Spleen (tissue), 11 donors: ENCODE measurements around the gene GATAD2A. TPM values are rescaled to one million over a fixed set of nuclear protein-coding genes. Genes with fewer than 3 reads are reported as not detected.
A peak's percentile ranks its signal among the peaks of the same experiment; 100 is the strongest.

Experiments
- DNase-seq: peaks from one replicate; pipeline ENCODE4 v3.0.0-alpha.2; 2020
- H3K27ac ChIP-seq, 8 donors: fragments of 200-600 bp; sonication (generic) in 7 of 8; 1 replicate in 4 of 8; 2 replicates in 4 of 8; pipeline versions ENCODE4 v1.5.0 to v1.8.0; 2016 to 2021; ENCODE audit warnings: inconsistent platforms in 4 of 8, mild to moderate bottlenecking in 4 of 8, moderate library complexity in 1 of 8
- H3K27me3 ChIP-seq, 7 donors: fragments of 200-600 bp; sonication (generic) in 6 of 7; replicated peaks in 1 of 7; 1 replicate in 4 of 7; 2 replicates in 3 of 7; pipeline versions ENCODE4 v1.5.0 to v1.8.0; 2016 to 2021; ENCODE audit warnings: inconsistent platforms in 3 of 7, mild to moderate bottlenecking in 1 of 7
- H3K36me3 ChIP-seq, 6 donors: fragments of 200-600 bp; sonication (generic) in 5 of 6; 1 replicate in 4 of 6; 2 replicates in 2 of 6; pipeline versions ENCODE4 v1.5.0 to v1.8.0; 2016 to 2021; ENCODE audit warnings: inconsistent platforms in 2 of 6
- H3K4me1 ChIP-seq, 6 donors: fragments of 200-600 bp; sonication (generic) in 5 of 6; 1 replicate in 3 of 6; 2 replicates in 3 of 6; pipeline versions ENCODE4 v1.5.0 to v1.8.0; 2016 to 2021; ENCODE audit warnings: inconsistent platforms in 3 of 6
- H3K4me3 ChIP-seq, 8 donors: fragments of 200-600 bp; sonication (generic) in 7 of 8; 1 replicate in 4 of 8; 2 replicates in 4 of 8; pipeline versions ENCODE4 v1.5.0 to v1.8.0; 2016 to 2021; ENCODE audit warnings: inconsistent platforms in 4 of 8, mild to moderate bottlenecking in 4 of 8, moderate library complexity in 2 of 8
- H3K9me3 ChIP-seq, 8 donors: fragments of 200-600 bp; sonication (generic) in 7 of 8; 1 replicate in 4 of 8; 2 replicates in 4 of 8; pipeline versions ENCODE4 v1.5.0 to v1.8.0; 2016 to 2021; ENCODE audit warnings: inconsistent platforms in 4 of 8
- CTCF ChIP-seq, 11 experiments: fragments of 200-600 bp in 7 of 11; fragments of 450-650 bp in 4 of 11; sonication (generic) in 4 of 11; IDR thresholded peaks in 8 of 11; conservative IDR thresholded peaks in 3 of 11; 1 replicate in 7 of 11; 2 replicates in 4 of 11; pipeline versions ENCODE4 v1.4.0 to v1.8.0; 2016 to 2021; ENCODE audit warnings: antibody characterized with exemption in 11 of 11, inconsistent platforms in 4 of 11, mild to moderate bottlenecking in 1 of 11
- POLR2A ChIP-seq, 3 donors: fragments of 450-650 bp; IDR thresholded peaks; one replicate each; pipeline ENCODE4 v1.5.1; 2017; ENCODE audit warnings: antibody characterized with exemption in 3 of 3, mild to moderate bottlenecking in 1 of 3
- POLR2AphosphoS5 ChIP-seq, 3 donors: sonication (generic); formaldehyde crosslinking; IDR thresholded peaks; one replicate each; pipeline ENCODE4 v1.5.1; 2017; ENCODE audit warnings: antibody characterized with exemption in 3 of 3
- WGBS, 5 donors: extraction: QIAGEN DNeasy Blood & Tissue Kit in 3 of 5; methylation state at CpG; one replicate each; pipeline versions ENCODE4 v1.1.5 to v1.1.7; 2013 to 2018; 5-methylcytosine and 5-hydroxymethylcytosine counted together
- intact Hi-C: fragments of 100-400 bp; cut with DNase I; formaldehyde crosslinking; loops from one replicate; pipeline ENCODE4 v1.15.0; 2023; ENCODE audit warnings: low total_unique reads
- polyA plus RNA-seq, 3 donors: library from polyadenylated mRNA; stranded (reverse); fragments of 200-250 nt; gene quantifications; one replicate each; pipeline ENCODE4 v1.2.1, GENCODE V29; 2013
- total RNA-seq, 7 donors: library from RNA; depleted of rRNA in 3 of 7; stranded (reverse); fragments of >200 nt in 3 of 7; fragmentation: NEBNext Ultra II Directional in 4 of 7; extraction: Animal tissue kit (Norgen Biotek cat#: 25700) in 4 of 7; gene quantifications; one replicate each; pipeline versions ENCODE4 v1.1.0 to v1.2.1, GENCODE V29; 2016 to 2021
- donor health status: healthy with polysubstance abuse.
- donor health status: DM: no; HTN: no; CAD: no; lungs with moderate emphysema.
- donor health status: DM: no; HTN: no; CAD: no.
- donor health status: Bipolar disorder and iron deficiency.
- donor health status: healthy.
- donor health status: DM: no; HTN: no; CAD: no.
- donor health status: DM: yes; HTN: yes; CAD: no.

Gene GATAD2A
- total and polyA plus RNA-seq, 10 donors, result 11.6 to 122 (median 66.8) TPM

GRCh38 chr19:19487950-19488874, 82.7 kb downstream of the GATAD2A start:
- DNase-seq, result no peak
- Histone ChIP-seq H3K36me3 (peaks cover 0 to 55% (median 15%) of the 10 kb centered on the region in 6 donors), H3K27ac (peak overlapping the region; percentile 76 to 88 (median 84))

DNA sequence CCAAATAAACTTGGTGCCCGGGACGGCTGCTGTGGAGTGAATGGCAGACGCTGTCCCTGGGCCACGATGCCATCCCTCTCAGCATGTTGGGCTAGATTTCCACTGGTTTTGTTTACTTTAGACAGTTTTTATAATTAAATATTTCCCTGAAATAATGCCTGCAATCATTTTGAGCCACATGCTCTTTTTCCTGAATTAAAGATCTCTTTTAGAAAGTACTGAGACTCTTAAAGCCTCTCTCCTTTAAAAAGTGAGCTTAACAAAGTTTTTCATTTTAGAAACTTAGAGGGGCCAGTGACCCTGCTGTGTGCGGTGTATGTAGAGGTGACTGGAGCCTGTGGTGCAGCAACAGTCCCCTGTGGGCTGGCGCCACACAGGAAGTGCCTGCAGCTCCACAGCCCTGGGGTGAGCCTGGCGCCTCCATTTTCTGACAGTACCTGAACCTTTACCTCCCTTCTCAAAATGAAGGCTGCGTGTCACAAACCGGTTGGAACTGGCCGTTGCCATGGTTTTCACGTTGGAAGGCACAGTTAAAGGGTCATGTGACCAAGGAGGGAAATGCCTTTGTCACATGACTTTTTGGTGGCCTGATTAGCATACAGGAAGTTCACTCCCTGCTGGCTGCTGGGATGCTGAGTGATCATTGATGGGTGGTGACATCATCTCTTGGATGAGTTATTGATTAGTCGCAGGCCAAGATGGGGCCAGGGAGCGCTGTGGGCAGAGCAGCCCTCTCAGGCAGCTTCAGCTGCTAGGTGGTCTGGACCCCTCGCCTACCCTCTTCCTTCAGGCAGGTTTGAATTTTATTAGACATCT, 83.6 kb downstream of the GATAD2A start:
- H3K9me3 ChIP-seq, result no peaks in the 10 kb centered on the region
- H3K36me3 ChIP-seq, result peaks cover 0 to 55% (median 19%) of the 10 kb centered on the region in 6 donors
- 26 to 31% (median 29%) methylated on average over 13 to 14 of the region's 14 CpGs for WGBS, 5 donors
- peak; percentile 94 for DNase-seq
- peaks cover 56 to 90% (median 69%) of the 10 kb centered on the region in 6 donors for H3K4me1 ChIP-seq
- peak overlapping the region; percentile 76 to 88 (median 84) for H3K27ac ChIP-seq
- TF ChIP-seq POLR2AphosphoS5 (IDR thresholded peaks at IDR 0.05), result peak; percentile 58 to 79 (median 69)
- peak in 3 of 11 experiments; percentile 10 to 21 (median 11) for TF ChIP-seq CTCF (IDR thresholded peaks at IDR 0.05 in 8 of 11, conservative IDR thresholded peaks at IDR 0.05 in 3 of 11)
- no peak for TF ChIP-seq POLR2A (IDR thresholded peaks at IDR 0.05)
- intact Hi-C loops, result loop anchor here (10.0 kb wide), 1 partner anchor 84 kb away; the partner anchor contains the start of gene GATAD2A
- peak overlapping the region in 3 of 8 donors; percentile 15 to 50 (median 20) for H3K4me3 ChIP-seq
- no peaks in the 10 kb centered on the region for H3K27me3 ChIP-seq

More at GRCh38 chr19:19487950-19488874, 82.7 kb downstream of the GATAD2A start:
- Histone ChIP-seq H3K27me3 (no peaks in the 10 kb centered on the region), H3K4me1 (peaks cover 56 to 90% (median 69%) of the 10 kb centered on the region in 6 donors), H3K4me3 (peak overlapping the region in 2 of 8 donors; percentile 15 to 50), H3K9me3 (no peaks in the 10 kb centered on the region)
- intact Hi-C loops, result loop anchor here (10.0 kb wide), 1 partner anchor 83 kb away; the partner anchor contains the start of gene GATAD2A
- TF ChIP-seq CTCF (IDR thresholded peaks at IDR 0.05 in 8 of 11, conservative IDR thresholded peaks at IDR 0.05 in 3 of 11) (no peak), POLR2A (IDR thresholded peaks at IDR 0.05) (no peak), POLR2AphosphoS5 (IDR thresholded peaks at IDR 0.05) (peak in 1 of 3 donors; percentile 2)
- WGBS, 5 donors, result 61 to 72% (median 66%) methylated on average over 20 of the region's 20 CpGs

- H3K36me3 ChIP-seq, result peaks cover 0 to 61% (median 26%) of the 10 kb centered on the region in 6 donors
- no peak for TF ChIP-seq POLR2AphosphoS5 (IDR thresholded peaks at IDR 0.05)
- TF ChIP-seq POLR2A (IDR thresholded peaks at IDR 0.05), result no peak
- no peak for TF ChIP-seq CTCF (IDR thresholded peaks at IDR 0.05 in 8 of 11, conservative IDR thresholded peaks at IDR 0.05 in 3 of 11)
- H3K4me1 ChIP-seq, result peaks cover 56 to 86% (median 63%) of the 10 kb centered on the region in 6 donors
- H3K4me3 ChIP-seq, result peak overlapping the region in 1 of 8 donors; percentile 50
- no peaks in the 10 kb centered on the region for H3K9me3 ChIP-seq
- no peaks in the 10 kb centered on the region for H3K27me3 ChIP-seq
- peak overlapping the region; percentile 76 to 88 (median 84) for H3K27ac ChIP-seq
- WGBS, 5 donors, result 77 to 91% (median 78%) methylated on average over 5 to 9 of the region's 9 CpGs
- DNase-seq, result no peak
- intact Hi-C loops, result loop anchor here (5.0 to 10.0 kb wide), 2 partner anchors 85 to 123 kb away; partner anchors contain the start of gene GATAD2A
Observed at GRCh38 chr19:19489804-19490204, 84.3 kb downstream of the GATAD2A start.
